D341Med (cell line): Measurements from ENCODE around the gene MTSS2.

Source experiments
- DNase-seq: peaks from one replicate; pipeline ENCODE4 v3.0.0; 2012; ENCODE audit warnings: low spot score

MTSS2 gene

DNA sequence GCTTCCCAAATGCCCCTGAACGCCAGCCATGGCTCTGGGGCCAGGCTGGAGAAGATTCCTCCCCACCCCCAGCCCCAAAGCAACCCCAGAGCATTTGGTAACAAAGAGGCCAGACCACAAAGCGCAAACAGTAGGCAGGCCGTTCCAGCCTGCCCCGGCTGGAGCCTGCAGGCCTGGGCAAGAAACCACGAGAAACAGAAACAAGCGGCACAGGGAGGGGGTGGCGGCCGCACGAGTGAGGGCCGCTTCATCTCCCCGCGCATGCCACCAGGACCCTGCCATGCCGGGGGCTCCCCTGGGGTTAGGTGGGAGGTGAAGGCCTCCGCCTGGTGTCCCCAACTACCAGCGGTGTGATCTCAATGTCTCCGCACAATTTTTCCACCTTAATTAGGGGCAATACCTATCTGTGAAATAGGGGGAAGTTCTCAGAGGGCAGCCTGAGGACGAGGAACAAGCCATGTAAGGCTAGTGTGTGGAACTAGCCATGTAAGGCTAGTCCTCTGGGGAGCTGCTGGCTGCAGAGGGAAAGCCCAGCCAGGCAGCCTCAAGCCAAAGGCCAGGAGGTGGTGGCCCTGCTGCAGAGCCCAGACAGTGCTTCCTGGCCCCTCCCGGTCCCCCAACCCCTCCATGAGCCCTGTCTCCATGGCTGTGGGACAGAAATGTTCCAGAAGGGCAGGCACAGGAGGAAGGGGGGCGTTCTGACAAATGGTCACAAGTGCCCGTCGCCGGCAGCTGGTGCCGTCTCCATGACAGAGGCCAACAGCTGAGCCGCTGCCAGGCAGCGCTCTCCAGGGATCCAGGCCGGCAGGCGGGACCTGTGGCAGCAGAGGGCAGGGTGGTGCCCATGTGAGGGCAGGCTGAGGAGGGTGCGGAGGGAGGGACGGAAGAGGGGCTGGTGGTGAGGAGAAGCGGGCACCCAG lies 14.5 kb upstream of the MTSS2 start:
- DNase-seq: peak; percentile 57

DNA sequence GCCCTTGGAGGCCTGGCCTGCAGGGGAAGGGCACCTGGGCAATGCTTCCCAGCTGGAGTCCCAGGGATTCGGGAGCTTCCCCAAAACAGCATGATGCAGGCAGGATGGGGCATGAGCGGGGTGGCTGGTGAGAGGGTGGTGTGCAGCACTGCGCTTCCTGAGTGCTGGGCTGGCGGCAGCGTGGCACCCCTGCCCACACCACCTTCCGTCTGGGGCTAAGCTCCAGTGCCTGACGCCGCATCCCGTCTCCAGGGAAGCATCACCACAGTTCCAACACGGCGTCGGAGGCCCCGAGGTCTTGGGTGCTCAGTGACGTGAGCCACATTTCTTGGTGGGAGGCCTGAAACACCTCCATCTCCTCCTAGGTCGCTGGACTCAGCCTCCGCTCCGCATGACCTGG lies 13.8 kb upstream of the MTSS2 start:
- DNase-seq: no peak

DNA sequence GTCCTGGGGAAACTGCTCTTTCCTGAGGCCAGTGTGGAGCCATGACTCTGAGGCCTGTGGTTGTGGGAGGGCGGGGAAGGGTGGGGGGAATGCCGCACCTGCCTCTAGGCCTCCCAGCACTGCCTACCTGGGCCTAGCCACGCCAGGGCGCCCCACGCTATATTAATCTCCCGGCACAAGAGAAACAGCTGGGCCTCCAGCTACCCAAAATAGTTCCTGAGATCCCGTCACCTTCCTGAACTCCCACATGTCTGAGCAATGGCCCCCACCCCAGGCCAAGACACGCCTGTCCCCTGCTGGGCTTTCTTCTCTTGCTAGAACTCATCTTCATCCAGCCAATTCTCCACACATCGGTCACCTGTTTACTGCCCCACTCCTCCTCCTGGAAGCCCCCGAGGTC lies 13.0 kb upstream of the MTSS2 start:
- DNase-seq: no peak

- no peak for DNase-seq
Observed at GRCh38 chr16:70697594-70698170, 11.8 kb upstream of the MTSS2 start.

- DNase-seq: no peak
Observed at GRCh38 chr16:70696952-70697593, 11.2 kb upstream of the MTSS2 start.

DNA sequence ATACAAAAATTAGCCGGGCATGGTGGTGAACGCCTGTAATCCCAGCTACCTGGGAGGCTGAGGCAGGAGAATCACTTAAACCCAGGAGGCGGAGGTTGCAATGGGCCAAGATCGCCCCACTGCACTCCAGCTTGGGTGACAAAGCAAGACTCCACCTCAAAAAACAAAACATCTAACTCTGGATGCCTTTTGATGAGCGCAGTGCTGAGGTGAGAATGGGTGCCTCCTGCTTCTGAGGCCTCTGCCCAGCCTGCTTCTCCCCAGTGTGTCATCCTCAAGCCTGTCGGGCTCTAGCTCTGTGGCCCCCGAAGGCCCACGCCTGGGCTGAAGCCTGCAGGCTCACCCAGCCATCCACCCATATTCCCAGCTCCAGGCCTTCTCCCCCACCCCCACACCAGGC lies 10.5 kb upstream of the MTSS2 start:
- no peak for DNase-seq

GRCh38 chr16:70695331-70696070 lies 9.6 kb upstream of the MTSS2 start:
- no peak for DNase-seq

GRCh38 chr16:70694868-70695218 lies 9.0 kb upstream of the MTSS2 start:
- no peak for DNase-seq

DNA sequence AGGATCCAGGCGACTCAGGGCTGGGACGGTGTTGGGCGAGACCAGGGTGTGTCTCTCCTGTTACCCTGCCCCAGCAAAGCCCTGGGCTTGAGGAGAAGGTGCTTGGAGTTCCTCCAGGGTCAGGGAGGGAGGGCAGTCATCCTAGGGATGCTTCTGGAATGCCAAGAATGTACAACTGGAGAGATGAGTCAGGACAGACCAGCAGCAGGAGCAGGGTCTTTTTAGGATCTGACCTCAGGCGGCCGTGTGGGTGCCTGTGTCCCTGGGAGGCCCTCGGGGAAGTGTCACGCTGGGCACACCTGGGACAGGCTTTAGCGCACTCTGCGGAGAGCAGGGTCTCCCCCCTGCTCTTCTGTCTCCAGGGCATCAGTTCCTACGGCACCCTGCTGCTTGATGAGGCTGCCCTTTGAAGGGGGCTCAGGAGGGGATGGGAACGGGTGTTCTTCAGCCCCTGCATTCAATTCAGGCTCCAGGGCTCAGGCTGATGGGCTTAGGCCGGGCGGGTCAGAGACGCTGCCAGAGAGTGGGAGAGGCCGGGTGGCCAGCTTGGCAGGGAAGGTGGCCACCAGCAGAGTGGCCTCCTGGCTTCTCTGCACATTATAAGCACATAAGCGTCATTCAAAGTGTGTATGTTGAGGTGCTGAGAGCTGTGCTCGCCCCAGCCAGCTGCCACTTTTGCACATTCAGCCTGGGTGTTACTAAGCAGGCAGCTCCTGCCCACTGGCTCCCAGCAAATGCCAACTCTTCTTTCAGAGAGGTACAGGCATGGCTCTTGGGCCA lies 8.4 kb upstream of the MTSS2 start:
- DNase-seq: no peak

- no peak for DNase-seq
Observed at GRCh38 chr16:70692873-70693671, 7.2 kb upstream of the MTSS2 start.

DNA sequence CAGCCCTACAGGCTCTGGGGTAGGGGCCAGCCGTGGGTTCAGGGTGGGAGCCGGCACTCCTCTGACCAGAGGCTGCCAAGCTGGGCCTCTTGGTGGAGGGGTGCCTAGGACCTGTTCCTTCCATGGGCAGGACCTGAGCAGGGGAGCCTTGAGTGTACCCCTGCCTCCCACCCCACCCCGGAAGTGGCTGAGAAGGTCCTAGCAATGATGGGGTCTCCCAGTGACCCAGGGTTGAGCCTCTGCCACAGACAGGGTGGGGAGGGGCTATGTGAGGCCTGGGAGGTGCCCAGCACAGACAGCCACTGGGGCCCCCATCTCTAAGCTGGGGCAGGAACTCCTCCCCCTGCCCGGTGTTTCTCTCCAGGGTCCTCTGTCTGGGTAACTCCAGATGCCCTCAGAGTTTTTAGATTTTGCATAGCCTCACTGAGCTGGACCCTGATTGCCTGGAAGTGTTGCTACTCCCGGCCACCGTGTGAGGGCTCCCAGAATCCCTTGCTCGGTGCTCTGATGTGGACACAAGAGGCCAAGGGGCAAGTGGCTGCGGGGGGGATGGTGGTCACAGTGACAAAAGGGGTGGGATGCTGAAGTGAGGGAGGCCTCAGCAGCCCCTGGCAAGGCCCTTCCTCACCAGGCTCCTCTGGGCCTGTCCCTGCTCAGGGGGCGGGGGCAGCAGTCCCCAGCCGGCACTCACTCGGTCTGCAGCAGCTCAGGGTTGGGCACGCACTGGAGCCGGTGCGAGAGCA lies 6.4 kb upstream of the MTSS2 start:
- DNase-seq: no peak

GRCh38 chr16:70691223-70692129 lies 5.6 kb upstream of the MTSS2 start:
- DNase-seq: no peak

DNA sequence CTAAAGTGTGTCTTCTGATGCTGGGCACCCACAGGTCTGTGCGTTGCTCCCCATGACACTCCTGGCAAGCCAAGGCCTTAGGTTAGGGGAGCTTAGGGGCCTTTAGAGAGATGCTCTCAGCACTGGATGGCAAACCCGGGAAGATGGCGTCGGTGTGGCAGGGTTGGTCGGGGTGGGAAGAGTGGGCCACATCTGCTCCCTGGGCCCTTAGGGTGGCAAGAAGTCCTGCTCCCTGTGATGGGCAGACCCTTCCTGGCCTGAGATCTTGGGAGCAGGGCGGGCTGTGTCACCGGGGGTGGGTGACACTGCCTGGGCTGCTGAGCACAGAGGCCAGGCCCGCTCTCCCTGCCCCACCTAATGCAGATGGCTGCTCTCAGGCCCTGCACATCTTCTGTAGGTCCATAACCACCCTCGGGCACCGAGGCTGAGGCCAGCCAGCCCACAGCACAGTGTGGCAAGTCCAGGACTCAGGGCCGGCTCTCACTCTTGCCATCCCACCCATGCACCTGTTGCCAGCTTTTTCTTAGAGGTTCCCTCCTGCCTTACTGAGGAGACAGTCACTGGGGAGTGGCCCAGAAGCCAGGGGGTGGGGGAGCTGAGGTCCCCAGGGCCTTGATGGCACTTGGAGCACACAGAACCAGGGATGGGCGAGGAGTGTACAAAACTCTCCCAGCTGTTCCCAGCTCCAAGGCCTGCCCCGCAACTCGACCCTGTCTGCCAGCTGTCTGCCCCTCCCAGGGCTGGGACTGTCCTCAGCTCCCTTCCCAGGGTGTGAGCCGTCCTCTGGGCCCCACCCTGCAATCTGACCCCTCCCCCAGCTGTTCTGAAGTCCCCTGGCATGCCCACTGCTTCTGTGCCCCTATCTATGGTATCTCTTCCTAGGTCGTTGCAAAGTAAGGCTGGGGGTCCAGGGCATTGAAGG lies 4.4 kb upstream of the MTSS2 start:
- DNase-seq: no peak

GRCh38 chr16:70689035-70689969 lies 3.4 kb upstream of the MTSS2 start:
- no peak for DNase-seq

DNA sequence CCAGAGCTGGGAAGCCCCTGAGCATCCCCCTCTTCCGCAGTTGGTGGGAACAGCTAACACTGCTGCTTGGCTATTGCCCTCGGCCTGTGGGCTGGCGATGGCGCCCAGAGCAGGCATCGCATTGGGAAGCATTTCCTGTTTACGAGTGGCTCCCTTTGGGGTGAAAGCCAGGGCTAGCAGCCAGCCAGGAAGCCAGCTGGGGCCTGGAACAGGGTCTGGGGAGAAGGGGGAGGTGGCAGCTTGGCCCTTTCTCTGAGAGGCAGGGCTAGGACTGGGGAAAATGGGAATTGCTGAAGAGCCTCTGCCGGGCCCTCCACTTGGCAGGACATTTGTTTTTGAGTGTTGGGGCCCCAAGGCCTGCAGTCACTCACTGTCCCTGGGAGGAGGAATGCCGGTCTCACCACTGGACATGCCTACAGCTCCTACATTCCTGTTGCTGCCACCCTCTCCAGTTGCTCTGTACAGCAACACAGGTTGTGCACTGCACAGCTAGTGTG lies 2.4 kb upstream of the MTSS2 start:
- DNase-seq: no peak

DNA sequence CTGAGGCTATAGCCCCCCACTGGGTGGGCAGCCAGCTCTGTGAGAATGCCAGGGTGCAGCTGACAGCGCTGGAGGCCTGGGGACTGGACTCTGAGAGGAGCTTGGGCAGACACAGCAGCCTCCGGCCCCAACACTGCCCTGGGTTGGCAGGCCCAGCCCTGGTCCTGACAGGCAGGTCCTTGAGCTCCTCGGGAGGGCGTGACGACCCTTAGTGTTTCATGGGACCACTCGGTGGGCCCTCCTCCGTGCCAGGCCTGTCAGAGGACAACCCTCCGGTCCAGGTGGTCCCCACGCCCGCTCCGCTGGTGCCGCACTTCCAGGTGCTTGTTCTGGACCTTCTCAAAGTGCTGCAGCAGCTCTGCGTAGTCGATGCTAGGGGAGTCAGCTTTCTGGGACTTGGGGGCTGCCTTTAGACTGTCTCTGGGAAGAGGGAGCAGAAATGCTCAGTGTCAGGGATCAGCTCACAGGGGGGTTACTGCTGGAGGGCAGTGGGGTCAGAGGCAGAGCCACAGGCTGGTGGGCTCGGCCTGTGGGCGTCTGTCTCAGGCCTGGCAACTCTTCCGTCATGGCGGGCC lies 1.9 kb upstream of the MTSS2 start:
- DNase-seq: no peak
